SK-N-SH (cell line): ENCODE measurements around the gene CACNA2D1. TPM values are rescaled to one million over a fixed set of nuclear protein-coding genes. Genes with fewer than 3 reads are reported as not detected.

Experiments
- CTCF ChIA-PET: fragments of 300-600, 350-600 bp; formaldehyde crosslinking; extraction: SDS; loops from one replicate; lab custom pipeline; 2021; lab: Yijun Ruan, JAX
- POLR2A ChIA-PET: fragments of 350-600 bp; sonication (Branson Sonifier 250); formaldehyde crosslinking; extraction: SDS; loops from one replicate; lab custom pipeline; 2020; ENCODE audit warnings: antibody characterized with exemption, inconsistent platforms; lab: Yijun Ruan, JAX
- DNase-seq: peaks from one replicate; pipeline ENCODE4 v3.0.0; 2012
- H2AFZ ChIP-seq: fragments of 200-600 bp; sonication (generic); 2 replicates; pipeline ENCODE4 v1.8.1; 2016; ENCODE audit warnings: antibody characterized with exemption, mild to moderate bottlenecking, low read depth
- H3F3A ChIP-seq: fragments of 200-600 bp; sonication (generic); replicated peaks from 2 replicates; pipeline ENCODE3; 2016; ENCODE audit warnings: antibody characterized with exemption, mild to moderate bottlenecking; ENCODE audit not compliant: insufficient read depth
- H3K27ac ChIP-seq, 2 experiments: fragments of 200-500 bp in 1 of 2; fragments of 200-600 bp in 1 of 2; sonication (Bioruptor generic) in 1 of 2; sonication (generic), shearing (Covaris generic) in 1 of 2; 2 replicates each; pipeline versions ENCODE4 v1.5.1 to v1.6.1; 2014 to 2016; ENCODE audit warnings: low read depth in 2 of 2, inconsistent platforms in 1 of 2, low read length in 1 of 2, mild to moderate bottlenecking in 1 of 2, mixed read lengths in 1 of 2
- H3K27me3 ChIP-seq: fragments of 200-600 bp; sonication (generic), shearing (Covaris generic); 2 replicates; pipeline ENCODE4 v1.6.1; 2016; ENCODE audit warnings: mixed run types; ENCODE audit not compliant: insufficient read depth
- H3K36me3 ChIP-seq, 2 experiments: fragments of 200-500 bp in 1 of 2; fragments of 200-600 bp in 1 of 2; sonication (Bioruptor generic) in 1 of 2; sonication (generic) in 1 of 2; replicated peaks in 1 of 2; 2 replicates each; pipeline versions ENCODE3 to v1.5.1; 2014 to 2016; ENCODE audit warnings: low read length in 1 of 2, mild to moderate bottlenecking in 1 of 2; ENCODE audit not compliant: insufficient read depth in 2 of 2, control insufficient read depth in 1 of 2
- H3K4me1 ChIP-seq, 2 experiments: fragments of 200-500 bp in 1 of 2; fragments of 200-600 bp in 1 of 2; sonication (Bioruptor generic) in 1 of 2; sonication (generic), shearing (Covaris generic) in 1 of 2; 2 replicates each; pipeline versions ENCODE4 v1.5.1 to v1.6.1; 2014 to 2016; ENCODE audit warnings: low read depth in 1 of 2, low read length in 1 of 2, mixed run types in 1 of 2; ENCODE audit not compliant: insufficient read depth in 2 of 2, control insufficient read depth in 1 of 2
- H3K4me2 ChIP-seq: fragments of 200-600 bp; sonication (generic), shearing (Covaris generic); 2 replicates; pipeline ENCODE4 v1.6.1; 2017; ENCODE audit warnings: mixed run types
- H3K4me3 ChIP-seq, 2 experiments: fragments of 200-500 bp in 1 of 2; fragments of 200-600 bp in 1 of 2; sonication (Bioruptor generic) in 1 of 2; sonication (generic), shearing (Covaris generic) in 1 of 2; 2 replicates each; pipeline versions ENCODE4 v1.5.1 to v1.8.1; 2014 to 2016; ENCODE audit warnings: low read depth in 2 of 2, inconsistent platforms in 1 of 2, low read length in 1 of 2, mild to moderate bottlenecking in 1 of 2, mixed read lengths in 1 of 2, moderate library complexity in 1 of 2
- H3K79me2 ChIP-seq: fragments of 200-600 bp; sonication (generic); 2 replicates; pipeline ENCODE4 v1.8.1; 2017; ENCODE audit warnings: mild to moderate bottlenecking; ENCODE audit not compliant: insufficient read depth
- H3K9ac ChIP-seq: fragments of 200-600 bp; sonication (generic); 2 replicates; pipeline ENCODE4 v1.6.1; 2017; ENCODE audit warnings: mixed run types
- H3K9me2 ChIP-seq: fragments of 200-600 bp; sonication (generic); 2 replicates; pipeline ENCODE4 v1.6.1; 2017; ENCODE audit warnings: mixed run types
- H3K9me3 ChIP-seq: fragments of 200-600 bp; sonication (generic); 2 replicates; pipeline ENCODE4 v1.6.1; 2017; ENCODE audit warnings: mixed run types, mild to moderate bottlenecking, moderate library complexity
- H4K20me1 ChIP-seq: fragments of 200-600 bp; sonication (generic); 2 replicates; pipeline ENCODE4 v1.6.1; 2017; ENCODE audit warnings: mild to moderate bottlenecking, mixed run types; ENCODE audit not compliant: insufficient read depth
- CHD2 ChIP-seq: fragments of 150-350 bp; IDR thresholded peaks from 2 replicates; pipeline ENCODE4 v1.6.1; 2018; ENCODE audit warnings: low read length; ENCODE audit not compliant: partially characterized antibody
- CTCF ChIP-seq: fragments of 200-600 bp; sonication (generic); IDR thresholded peaks from 2 replicates; pipeline ENCODE4 v1.6.1; 2017; ENCODE audit warnings: antibody characterized with exemption, mild to moderate bottlenecking, moderate library complexity
- FOXJ3 ChIP-seq: sonication (generic); formaldehyde crosslinking; IDR thresholded peaks from 2 replicates; pipeline ENCODE4 v1.5.1; 2020; ENCODE audit warnings: mild to moderate bottlenecking, missing genetic modification reagents
- FOXM1 ChIP-seq: IDR thresholded peaks from 2 replicates; pipeline ENCODE4 v1.4.0; 2012; ENCODE audit warnings: low read depth, mild to moderate bottlenecking
- GABPA ChIP-seq: IDR thresholded peaks from 2 replicates; pipeline ENCODE4 v1.4.0; 2012; ENCODE audit warnings: low read depth, mild to moderate bottlenecking
- GATA2 ChIP-seq: sonication (generic); formaldehyde crosslinking; IDR thresholded peaks from 2 replicates; pipeline ENCODE4 v1.5.0; 2020; ENCODE audit warnings: mild to moderate bottlenecking, missing genetic modification reagents
- JUND ChIP-seq: IDR thresholded peaks from 2 replicates; pipeline ENCODE4 v1.4.0; 2012
- MEF2A ChIP-seq: IDR thresholded peaks from 2 replicates; pipeline ENCODE4 v1.4.0; 2012; ENCODE audit warnings: low read depth, borderline replicate concordance
- NFIC ChIP-seq: IDR thresholded peaks from 2 replicates; pipeline ENCODE4 v1.4.0; 2012; ENCODE audit warnings: borderline replicate concordance
- POLR2AphosphoS5 ChIP-seq: IDR thresholded peaks from 2 replicates; pipeline ENCODE4 v1.6.1; 2012; ENCODE audit warnings: low read depth, low read length
- RAD21 ChIP-seq: IDR thresholded peaks from 2 replicates; pipeline ENCODE4 v1.6.1; 2012; ENCODE audit warnings: mild to moderate bottlenecking, low read length
- REST ChIP-seq: IDR thresholded peaks from 2 replicates; pipeline ENCODE4 v1.6.1; 2012; ENCODE audit warnings: mild to moderate bottlenecking, low read depth, low read length, moderate library complexity
- RFX5 ChIP-seq: IDR thresholded peaks from 2 replicates; pipeline ENCODE4 v1.6.1; 2012; ENCODE audit warnings: mild to moderate bottlenecking, improper control_type of control experiment, low read length
- SIN3A ChIP-seq: IDR thresholded peaks from 2 replicates; pipeline ENCODE4 v1.6.1; 2012; ENCODE audit warnings: low read depth, mild to moderate bottlenecking, low read length, moderate library complexity, borderline replicate concordance
- SMC3 ChIP-seq: IDR thresholded peaks from 2 replicates; pipeline ENCODE4 v1.6.1; 2012; ENCODE audit warnings: low read depth, low read length, improper control_type of control experiment
- TAF1 ChIP-seq: IDR thresholded peaks from 2 replicates; pipeline ENCODE4 v1.6.1; 2012; ENCODE audit warnings: low read depth, mild to moderate bottlenecking, low read length, moderate library complexity, borderline replicate concordance
- TCF12 ChIP-seq: IDR thresholded peaks from 2 replicates; pipeline ENCODE4 v1.4.0; 2012
- TEAD4 ChIP-seq: IDR thresholded peaks from 2 replicates; pipeline ENCODE4 v1.4.0; 2012; ENCODE audit warnings: mild to moderate bottlenecking, borderline replicate concordance; ENCODE audit not compliant: insufficient read depth
- ZBTB33 ChIP-seq: IDR thresholded peaks from 2 replicates; pipeline ENCODE4 v1.4.0; 2012; ENCODE audit warnings: low read depth, borderline replicate concordance
- WGBS: methylation state at CpG from one replicate; pipeline ENCODE4 v1.1.6; 2017; ENCODE audit warnings: low lambda C conversion rate; 5-methylcytosine and 5-hydroxymethylcytosine counted together
- polyA plus RNA-seq, 3 experiments: library from polyadenylated mRNA; depleted of rRNA; stranded (reverse); fragments of >200 nt; gene quantifications; 2 replicates each; pipeline ENCODE4 v1.2.3, GENCODE V29; 2012
- TF ChIP-seq, protein P1 (sequence below): IDR thresholded peaks from 2 replicates; pipeline ENCODE4 v1.4.0; 2012; ENCODE audit warnings: low read depth, borderline replicate concordance
- TF ChIP-seq, protein P2 (sequence below): IDR thresholded peaks from 2 replicates; pipeline ENCODE4; 2012

The CACNA2D1 gene
- polyA plus RNA-seq, 1 of the 3 experiments (the other 2 are of a cell fraction), result 3.4 TPM

GRCh38 chr7:82167558-82168314 is 275.8 kb downstream of the CACNA2D1 start (continued):
- TF ChIP-seq JUND (no peak), REST (no peak), RFX5 (no peak), FOXJ3 (CRISPR knock-in tag) (no peak), NFIC (no peak), MEF2A (no peak)
- TF ChIP-seq, protein P1, sequence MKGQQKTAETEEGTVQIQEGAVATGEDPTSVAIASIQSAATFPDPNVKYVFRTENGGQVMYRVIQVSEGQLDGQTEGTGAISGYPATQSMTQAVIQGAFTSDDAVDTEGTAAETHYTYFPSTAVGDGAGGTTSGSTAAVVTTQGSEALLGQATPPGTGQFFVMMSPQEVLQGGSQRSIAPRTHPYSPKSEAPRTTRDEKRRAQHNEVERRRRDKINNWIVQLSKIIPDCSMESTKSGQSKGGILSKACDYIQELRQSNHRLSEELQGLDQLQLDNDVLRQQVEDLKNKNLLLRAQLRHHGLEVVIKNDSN, result no peak

DNA sequence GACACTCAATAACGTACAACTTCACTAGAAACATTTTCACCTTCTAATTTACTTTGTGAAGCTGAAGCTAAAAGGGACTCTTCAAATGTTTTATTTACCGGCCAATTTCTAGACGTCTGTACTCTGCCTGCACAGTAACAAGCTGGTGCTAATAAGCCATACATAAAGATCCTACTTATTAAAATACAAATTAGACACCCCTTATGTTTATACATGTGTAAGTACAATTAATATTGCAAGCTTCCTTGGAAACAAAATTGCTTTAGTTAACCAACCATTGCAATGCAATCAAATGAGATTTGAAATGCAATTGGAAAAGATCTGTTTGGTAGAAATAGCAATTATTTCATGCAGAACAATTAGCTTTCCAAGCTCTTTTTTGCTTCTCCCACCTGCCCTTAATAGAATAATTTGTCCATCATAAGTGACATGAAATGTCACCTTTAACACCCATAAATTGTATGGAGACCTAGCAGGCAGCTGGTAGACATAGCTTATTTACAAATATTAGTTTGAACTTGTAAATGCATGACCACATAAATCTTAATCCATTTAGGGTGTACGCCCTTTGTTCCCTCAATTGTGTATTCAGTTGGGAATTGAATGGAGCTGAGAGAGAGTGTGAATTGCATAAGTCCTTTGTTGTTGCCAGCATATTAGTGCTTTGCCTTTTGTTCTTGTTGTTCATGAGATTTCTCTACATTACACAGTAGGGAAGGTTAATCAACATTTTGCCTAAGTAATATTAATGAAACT is 277.1 kb downstream of the CACNA2D1 start:
- no peak for DNase-seq
- peaks cover 0 to 5% of the 10 kb centered on the region in 2 experiments; a peak in 1 of 4 replicates for H3K4me1 ChIP-seq
- WGBS, result 98% methylated on average over 4 of the region's 4 CpGs
- H3K9ac ChIP-seq, result no peak overlapping the region
- H3F3A ChIP-seq, result no peaks in the 10 kb centered on the region
- no peak overlapping the region for H2AFZ ChIP-seq
- no peaks in the 10 kb centered on the region for H3K27me3 ChIP-seq
- H3K36me3 ChIP-seq, result peaks cover 0 to 9% of the 10 kb centered on the region in 2 experiments
- ChIA-PET CTCF (interaction anchor here (0.6 to 2.0 kb wide), 12 partner anchors 9 to 458 kb away, joined by 3 to 8 read pairs (median 4); no protein-coding TSS in a partner anchor), POLR2A (no interaction called here)
- no peak overlapping the region for H3K4me2 ChIP-seq
- no peak overlapping the region for H3K27ac ChIP-seq
- H4K20me1 ChIP-seq, result no peaks in the 10 kb centered on the region
- no peak overlapping the region for H3K4me3 ChIP-seq
- no peaks in the 10 kb centered on the region for H3K79me2 ChIP-seq
- H3K9me2 ChIP-seq, result no peaks in the 10 kb centered on the region
- H3K9me3 ChIP-seq, result no peaks in the 10 kb centered on the region
- TF ChIP-seq RAD21, result no peak
- TF ChIP-seq, protein P2, sequence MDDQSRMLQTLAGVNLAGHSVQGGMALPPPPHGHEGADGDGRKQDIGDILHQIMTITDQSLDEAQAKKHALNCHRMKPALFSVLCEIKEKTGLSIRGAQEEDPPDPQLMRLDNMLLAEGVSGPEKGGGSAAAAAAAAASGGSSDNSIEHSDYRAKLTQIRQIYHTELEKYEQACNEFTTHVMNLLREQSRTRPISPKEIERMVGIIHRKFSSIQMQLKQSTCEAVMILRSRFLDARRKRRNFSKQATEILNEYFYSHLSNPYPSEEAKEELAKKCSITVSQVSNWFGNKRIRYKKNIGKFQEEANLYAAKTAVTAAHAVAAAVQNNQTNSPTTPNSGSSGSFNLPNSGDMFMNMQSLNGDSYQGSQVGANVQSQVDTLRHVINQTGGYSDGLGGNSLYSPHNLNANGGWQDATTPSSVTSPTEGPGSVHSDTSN, result no peak
- TF ChIP-seq TCF12, result no peak
- no peak for TF ChIP-seq ZBTB33
- no peak for TF ChIP-seq GABPA
- TF ChIP-seq POLR2AphosphoS5, result no peak
- TF ChIP-seq JUND, result no peak
- no peak for TF ChIP-seq GATA2
- no peak for TF ChIP-seq CTCF
- TF ChIP-seq TEAD4, result no peak
- TF ChIP-seq CHD2, result no peak
- TF ChIP-seq TAF1, result no peak
- no peak for TF ChIP-seq SIN3A
- TF ChIP-seq FOXM1, result no peak
- TF ChIP-seq SMC3, result no peak
